HUES48 (cell line): ENCODE results near the gene SMYD3.
"Not testable (repeated sequence)": the region's sequence is repeated elsewhere in the genome, so short reads cannot be mapped to it uniquely, and the experiment has no call there.

ENCODE experiments used
- H3K27ac ChIP-seq: one replicate; pipeline ENCODE4 v1.7.0; 2013; ENCODE audit warnings: low read depth, low read length, inconsistent platforms
- H3K27me3 ChIP-seq: 2 replicates; pipeline ENCODE4 v1.6.1; 2013; ENCODE audit warnings: mild to moderate bottlenecking, low read length; ENCODE audit not compliant: control insufficient read depth, insufficient read depth
- H3K36me3 ChIP-seq: 2 replicates; pipeline ENCODE4 v1.6.1; 2013; ENCODE audit warnings: low read length; ENCODE audit not compliant: control insufficient read depth, insufficient read depth
- H3K4me1 ChIP-seq: 2 replicates; pipeline ENCODE4 v1.6.1; 2013; ENCODE audit warnings: mild to moderate bottlenecking, low read length; ENCODE audit not compliant: control insufficient read depth, insufficient read depth
- H3K4me3 ChIP-seq: 2 replicates; pipeline ENCODE4 v1.5.1; 2013; ENCODE audit warnings: mild to moderate bottlenecking, low read depth, low read length
- H3K9ac ChIP-seq: 2 replicates; pipeline ENCODE4 v1.6.1; 2013; ENCODE audit warnings: mild to moderate bottlenecking, low read depth, low read length, moderate library complexity
- H3K9me3 ChIP-seq: 2 replicates; pipeline ENCODE4 v1.6.1; 2013; ENCODE audit warnings: low read length; ENCODE audit not compliant: control insufficient read depth, insufficient read depth

SMYD3 gene

GRCh38 chr1:246329292-246329691 lies 177.8 kb downstream of the SMYD3 start:
- H3K4me3 ChIP-seq, H3K9me3 ChIP-seq, H3K27ac ChIP-seq, H3K36me3 ChIP-seq, H3K9ac ChIP-seq, H3K27me3 ChIP-seq, H3K4me1 ChIP-seq: not testable (repeated sequence)

GRCh38 chr1:246324711-246325110 lies 182.4 kb downstream of the SMYD3 start:
- Histone ChIP-seq H3K27me3 (no peaks in the 10 kb centered on the region), H3K9ac (no peak overlapping the region), H3K36me3 (no peaks in the 10 kb centered on the region)

GRCh38 chr1:246324033-246324432 lies 183.0 kb downstream of the SMYD3 start:
- not testable (repeated sequence) for H3K9ac ChIP-seq, H3K4me3 ChIP-seq, H3K9me3 ChIP-seq, H3K27me3 ChIP-seq, H3K36me3 ChIP-seq
- Histone ChIP-seq H3K27ac (peak overlapping the region; percentile 78), H3K4me1 (peaks cover 17% of the 10 kb centered on the region; the same call in 1 of the 2 replicates)

More at GRCh38 chr1:246324711-246325110, 182.4 kb downstream of the SMYD3 start:
- Histone ChIP-seq H3K4me1 (peaks cover 17% of the 10 kb centered on the region; the same call in 1 of the 2 replicates), H3K9me3 (no peaks in the 10 kb centered on the region), H3K4me3 (peak overlapping the region; percentile 45), H3K27ac (peak overlapping the region; percentile 78)

GRCh38 chr1:246320286-246320685 lies 186.8 kb downstream of the SMYD3 start:
- Histone ChIP-seq H3K9ac (no peak overlapping the region), H3K27ac (no peak overlapping the region), H3K4me1 (peaks cover 24% of the 10 kb centered on the region), H3K4me3 (no peak overlapping the region), H3K27me3 (no peaks in the 10 kb centered on the region), H3K9me3 (no peaks in the 10 kb centered on the region), H3K36me3 (no peaks in the 10 kb centered on the region)

- H3K4me1 ChIP-seq, result peaks cover 18% of the 10 kb centered on the region
- no peak overlapping the region for H3K27ac ChIP-seq
- H3K9ac ChIP-seq, result no peak overlapping the region
These were observed 187.9 kb downstream of the SMYD3 start for GRCh38 chr1:246319083-246319714.

GRCh38 chr1:246318622-246319021 lies 188.5 kb downstream of the SMYD3 start:
- Histone ChIP-seq H3K9me3 (no peaks in the 10 kb centered on the region), H3K27ac (no peak overlapping the region), H3K36me3 (no peaks in the 10 kb centered on the region), H3K27me3 (no peaks in the 10 kb centered on the region), H3K4me1 (peaks cover 14% of the 10 kb centered on the region), H3K9ac (no peak overlapping the region), H3K4me3 (no peak overlapping the region)

More at GRCh38 chr1:246319083-246319714, 187.9 kb downstream of the SMYD3 start:
- Histone ChIP-seq H3K9me3 (no peaks in the 10 kb centered on the region), H3K36me3 (no peaks in the 10 kb centered on the region), H3K4me3 (no peak overlapping the region), H3K27me3 (no peaks in the 10 kb centered on the region)

GRCh38 chr1:246318036-246318359 lies 189.1 kb downstream of the SMYD3 start:
- Histone ChIP-seq H3K4me1 (peaks cover 8% of the 10 kb centered on the region), H3K36me3 (no peaks in the 10 kb centered on the region), H3K9ac (no peak overlapping the region), H3K9me3 (no peaks in the 10 kb centered on the region), H3K4me3 (no peak overlapping the region), H3K27ac (no peak overlapping the region), H3K27me3 (no peaks in the 10 kb centered on the region)

- Histone ChIP-seq H3K9ac (no peak overlapping the region), H3K27ac (no peak overlapping the region), H3K36me3 (no peaks in the 10 kb centered on the region), H3K9me3 (no peaks in the 10 kb centered on the region), H3K4me3 (no peak overlapping the region; the same call in 1 of the 2 replicates), H3K27me3 (no peaks in the 10 kb centered on the region), H3K4me1 (peaks cover 7% of the 10 kb centered on the region)
These were observed 189.6 kb downstream of the SMYD3 start for GRCh38 chr1:246317332-246318035.

- Histone ChIP-seq H3K4me3 (no peak overlapping the region), H3K27ac (no peak overlapping the region), H3K36me3 (no peaks in the 10 kb centered on the region), H3K4me1 (no peaks in the 10 kb centered on the region), H3K9ac (no peak overlapping the region), H3K9me3 (no peaks in the 10 kb centered on the region), H3K27me3 (no peaks in the 10 kb centered on the region)
These were observed 195.6 kb downstream of the SMYD3 start for GRCh38 chr1:246311461-246311860.

GRCh38 chr1:246309247-246309884 lies 197.7 kb downstream of the SMYD3 start:
- Histone ChIP-seq H3K36me3 (no peaks in the 10 kb centered on the region), H3K9ac (no peak overlapping the region), H3K4me1 (no peaks in the 10 kb centered on the region), H3K4me3 (no peak overlapping the region), H3K27ac (no peak overlapping the region), H3K9me3 (no peaks in the 10 kb centered on the region), H3K27me3 (no peaks in the 10 kb centered on the region)

GRCh38 chr1:246308533-246309075 lies 198.5 kb downstream of the SMYD3 start:
- H3K9me3 ChIP-seq, result no peaks in the 10 kb centered on the region
- H3K9ac ChIP-seq, result no peak overlapping the region
- H3K27ac ChIP-seq, result no peak overlapping the region
- H3K4me1 ChIP-seq, result no peaks in the 10 kb centered on the region
- H3K4me3 ChIP-seq, result no peak overlapping the region
- no peaks in the 10 kb centered on the region for H3K27me3 ChIP-seq
- no peaks in the 10 kb centered on the region for H3K36me3 ChIP-seq
